Measurements from ENCODE around the gene ULK4.

DNA sequence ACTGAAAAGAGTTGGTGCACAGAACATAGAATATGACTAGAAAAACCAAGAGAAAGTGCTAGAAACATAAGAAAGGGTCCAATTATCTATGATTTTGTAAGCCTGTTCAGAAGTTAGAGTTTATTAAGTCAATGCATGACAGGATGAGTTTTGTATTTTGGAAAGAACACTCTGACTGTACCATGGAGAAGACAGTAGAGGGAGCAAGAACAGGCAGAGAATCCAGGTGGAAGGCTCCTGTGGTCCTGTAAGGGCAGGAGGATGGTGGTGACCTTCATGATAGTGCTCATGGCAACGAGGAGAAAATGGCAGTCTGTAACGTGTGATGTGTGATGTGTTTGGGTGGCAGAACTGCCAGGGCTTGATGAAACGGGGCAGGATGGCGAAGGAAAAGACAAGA is 513.5 kb downstream of the ULK4 start:
- TF ChIP-seq, protein P1, sequence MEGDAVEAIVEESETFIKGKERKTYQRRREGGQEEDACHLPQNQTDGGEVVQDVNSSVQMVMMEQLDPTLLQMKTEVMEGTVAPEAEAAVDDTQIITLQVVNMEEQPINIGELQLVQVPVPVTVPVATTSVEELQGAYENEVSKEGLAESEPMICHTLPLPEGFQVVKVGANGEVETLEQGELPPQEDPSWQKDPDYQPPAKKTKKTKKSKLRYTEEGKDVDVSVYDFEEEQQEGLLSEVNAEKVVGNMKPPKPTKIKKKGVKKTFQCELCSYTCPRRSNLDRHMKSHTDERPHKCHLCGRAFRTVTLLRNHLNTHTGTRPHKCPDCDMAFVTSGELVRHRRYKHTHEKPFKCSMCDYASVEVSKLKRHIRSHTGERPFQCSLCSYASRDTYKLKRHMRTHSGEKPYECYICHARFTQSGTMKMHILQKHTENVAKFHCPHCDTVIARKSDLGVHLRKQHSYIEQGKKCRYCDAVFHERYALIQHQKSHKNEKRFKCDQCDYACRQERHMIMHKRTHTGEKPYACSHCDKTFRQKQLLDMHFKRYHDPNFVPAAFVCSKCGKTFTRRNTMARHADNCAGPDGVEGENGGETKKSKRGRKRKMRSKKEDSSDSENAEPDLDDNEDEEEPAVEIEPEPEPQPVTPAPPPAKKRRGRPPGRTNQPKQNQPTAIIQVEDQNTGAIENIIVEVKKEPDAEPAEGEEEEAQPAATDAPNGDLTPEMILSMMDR (conservative IDR thresholded peaks at IDR 0.05; ENCODE audit: low read depth, low read length): no peak
- TF ChIP-seq POLR2A (IDR thresholded peaks at IDR 0.05; ENCODE audit: low read depth, low read length): no peak
- no peak for TF ChIP-seq NFE2L2 (IDR thresholded peaks at IDR 0.05; ENCODE audit: low read depth, low read length)
- TF ChIP-seq, protein P2, sequence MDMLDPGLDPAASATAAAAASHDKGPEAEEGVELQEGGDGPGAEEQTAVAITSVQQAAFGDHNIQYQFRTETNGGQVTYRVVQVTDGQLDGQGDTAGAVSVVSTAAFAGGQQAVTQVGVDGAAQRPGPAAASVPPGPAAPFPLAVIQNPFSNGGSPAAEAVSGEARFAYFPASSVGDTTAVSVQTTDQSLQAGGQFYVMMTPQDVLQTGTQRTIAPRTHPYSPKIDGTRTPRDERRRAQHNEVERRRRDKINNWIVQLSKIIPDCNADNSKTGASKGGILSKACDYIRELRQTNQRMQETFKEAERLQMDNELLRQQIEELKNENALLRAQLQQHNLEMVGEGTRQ (IDR thresholded peaks at IDR 0.05; ENCODE audit: low read depth, low read length): no peak
- no peak for TF ChIP-seq MAFK (IDR thresholded peaks at IDR 0.05; ENCODE audit: low read depth, low read length)
- no peak for TF ChIP-seq CHD1 (IDR thresholded peaks at IDR 0.05; ENCODE audit: low read depth, low read length)
- no peak for TF ChIP-seq CEBPB (IDR thresholded peaks at IDR 0.05; ENCODE audit: low read depth, low read length)
- no peak for TF ChIP-seq MXI1 (IDR thresholded peaks at IDR 0.05; ENCODE audit: borderline replicate concordance, low read depth, low read length)
- no peak for TF ChIP-seq RAD21 (IDR thresholded peaks at IDR 0.05; ENCODE audit: low read length)
- TF ChIP-seq BHLHE40 (IDR thresholded peaks at IDR 0.05; ENCODE audit: low read depth, low read length): no peak
- no peak for TF ChIP-seq RCOR1 (IDR thresholded peaks at IDR 0.05; ENCODE audit: insufficient replicate concordance, low read length)
- TF ChIP-seq FOS (IDR thresholded peaks at IDR 0.05; ENCODE audit: low read depth, low read length): no peak
- no peak for TF ChIP-seq MAZ (IDR thresholded peaks at IDR 0.05; ENCODE audit: borderline replicate concordance, low read depth, low read length)
- no peak for TF ChIP-seq SMC3 (IDR thresholded peaks at IDR 0.05; ENCODE audit: low read depth, low read length)
